Measurements from ENCODE around the gene PCDHGA10. TPM values are rescaled to one million over a fixed set of nuclear protein-coding genes. Genes with fewer than 3 reads are reported as not detected.
A peak's percentile ranks its signal among the peaks of the same experiment; 100 is the strongest.
"Not testable (repeated sequence)": the region's sequence is repeated elsewhere in the genome, so short reads cannot be mapped to it uniquely, and the experiment has no call there.

The PCDHGA10 gene
- total RNA-seq, result not detected

DNA sequence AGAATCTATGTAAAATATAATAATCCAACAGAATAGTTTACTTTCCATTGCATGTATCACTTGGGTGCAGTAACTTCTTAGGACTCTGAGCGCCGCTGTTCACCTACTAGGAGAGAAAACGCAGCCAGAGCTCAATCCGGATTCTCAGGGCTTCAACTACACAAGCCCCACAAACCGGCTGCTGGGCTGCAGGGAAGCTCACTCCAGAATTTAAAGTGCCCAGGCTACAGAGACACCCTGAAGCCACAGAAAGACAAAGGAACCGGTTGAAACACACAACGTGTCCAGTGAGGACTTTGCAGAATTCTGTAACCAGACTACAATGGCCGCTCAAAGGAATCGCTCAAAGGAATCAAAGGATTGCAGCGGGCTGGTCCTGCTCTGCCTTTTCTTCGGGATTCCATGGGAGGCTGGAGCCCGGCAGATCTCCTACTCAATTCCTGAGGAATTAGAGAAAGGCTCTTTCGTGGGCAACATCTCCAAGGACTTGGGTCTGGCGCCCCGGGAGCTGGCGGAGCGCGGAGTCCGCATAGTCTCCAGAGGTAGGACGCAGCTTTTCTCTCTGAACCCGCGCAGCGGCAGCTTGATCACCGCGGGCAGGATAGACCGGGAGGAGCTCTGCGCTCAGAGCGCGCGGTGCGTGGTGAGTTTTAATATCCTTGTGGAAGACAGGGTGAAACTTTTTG, at the start of gene PCDHGA10:
PCDHGA10 (plus strand) TSS at position 134 of the 686 bp plus-strand sequence; CDS start at position 323, 189 bp downstream.
- peaks cover 5% of the 10 kb centered on the region for H3K9me3 Mint-ChIP-seq (ENCODE audit: low read depth)
- DNase-seq, result peak; percentile 69
- H3K27ac Mint-ChIP-seq, result no peak within 1 kb of the TSS

GRCh38 chr5:141363952-141364660, 48.7 kb upstream of the PCDHGA10 start, which contains the start of gene PCDHGA5:
Gene PCDHGA5, plus strand, starts transcription at chr5:141364162. Its CDS starts 169 bp downstream, at chr5:141364331.
- Mint-ChIP-seq H3K27me3 (peaks cover 74% of the 10 kb centered on the region), H3K4me1 (peaks cover 2% of the 10 kb centered on the region), H3K27ac (peak within 1 kb of the TSS; percentile 10), H3K36me3 (peaks cover 15% of the 10 kb centered on the region), H3K4me3 (no peak within 1 kb of the TSS), H3K9me3 (ENCODE audit: low read depth) (peaks cover 15% of the 10 kb centered on the region)
- CTCF ChIA-PET, result interaction anchor here (0.8 to 1.6 kb wide), 4 partner anchors 14 to 57 kb away, joined by 3 to 4 read pairs (median 3); partner anchors contain the start of genes PCDHGA10, PCDHGA11, PCDHGB1 and PCDHGB6
- ATAC-seq (no peak), DNase-seq (no peak)

More for the DNA sequence above, at the start of gene PCDHGA10:
- CTCF ChIA-PET, result interaction anchor here (0.6 to 2.4 kb wide), 23 partner anchors 9 to 151 kb away, joined by 3 to 10 read pairs (median 4); partner anchors contain the start of genes PCDHGA11, PCDHGA12, PCDHGA5 and PCDHGA9
- peaks cover 74% of the 10 kb centered on the region for H3K27me3 Mint-ChIP-seq
- H3K4me3 Mint-ChIP-seq, result peak within 1 kb of the TSS; percentile 60
- H3K4me1 Mint-ChIP-seq, result peaks cover 15% of the 10 kb centered on the region
- peak; percentile 72 for ATAC-seq
- H3K36me3 Mint-ChIP-seq, result peaks cover 13% of the 10 kb centered on the region

DNA sequence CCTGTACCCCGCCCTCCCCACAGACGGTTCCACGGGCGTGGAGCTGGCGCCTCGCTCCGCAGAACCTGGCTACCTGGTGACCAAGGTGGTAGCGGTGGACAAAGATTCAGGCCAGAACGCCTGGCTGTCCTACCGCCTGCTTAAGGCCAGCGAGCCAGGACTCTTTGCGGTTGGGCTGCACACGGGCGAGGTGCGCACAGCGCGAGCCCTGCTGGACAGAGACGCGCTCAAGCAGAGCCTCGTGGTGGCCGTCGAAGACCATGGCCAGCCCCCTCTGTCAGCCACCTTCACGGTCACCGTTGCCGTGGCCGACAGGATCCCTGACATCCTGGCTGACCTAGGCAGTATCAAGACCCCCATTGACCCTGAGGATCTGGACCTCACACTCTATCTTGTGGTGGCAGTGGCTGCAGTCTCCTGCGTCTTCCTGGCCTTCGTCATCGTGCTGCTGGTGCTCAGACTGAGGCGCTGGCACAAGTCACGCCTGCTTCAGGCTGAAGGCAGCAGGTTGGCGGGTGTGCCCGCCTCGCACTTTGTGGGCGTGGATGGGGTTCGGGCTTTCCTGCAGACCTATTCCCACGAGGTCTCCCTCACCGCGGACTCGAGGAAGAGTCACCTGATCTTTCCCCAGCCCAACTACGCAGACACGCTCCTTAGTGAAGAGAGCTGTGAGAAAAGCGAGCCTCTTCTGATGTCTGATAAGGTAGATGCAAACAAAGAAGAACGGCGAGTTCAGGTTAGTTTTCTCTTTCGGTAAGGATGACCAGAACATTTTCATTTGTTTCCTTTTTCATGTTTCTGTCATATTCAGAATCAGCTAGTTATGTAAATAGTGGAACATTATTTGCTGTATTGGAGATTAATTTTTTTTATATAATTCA, 46.5 kb upstream of the PCDHGA10 start:
- peaks cover 77% of the 10 kb centered on the region for H3K27me3 Mint-ChIP-seq
- peaks cover 13% of the 10 kb centered on the region for H3K9me3 Mint-ChIP-seq (ENCODE audit: low read depth)
- H3K4me1 Mint-ChIP-seq, result peaks cover 2% of the 10 kb centered on the region
- DNase-seq, result no peak
- H3K36me3 Mint-ChIP-seq, result peaks cover 5% of the 10 kb centered on the region
- CTCF ChIA-PET, result interaction anchor here (0.7 kb wide), 1 partner anchor 189 kb away, joined by 3 read pairs; the partner anchor contains the start of gene PCDHB8
- H3K27ac Mint-ChIP-seq, result no peak overlapping the region
- H3K4me3 Mint-ChIP-seq, result no peak overlapping the region
- ATAC-seq, result no peak

DNA sequence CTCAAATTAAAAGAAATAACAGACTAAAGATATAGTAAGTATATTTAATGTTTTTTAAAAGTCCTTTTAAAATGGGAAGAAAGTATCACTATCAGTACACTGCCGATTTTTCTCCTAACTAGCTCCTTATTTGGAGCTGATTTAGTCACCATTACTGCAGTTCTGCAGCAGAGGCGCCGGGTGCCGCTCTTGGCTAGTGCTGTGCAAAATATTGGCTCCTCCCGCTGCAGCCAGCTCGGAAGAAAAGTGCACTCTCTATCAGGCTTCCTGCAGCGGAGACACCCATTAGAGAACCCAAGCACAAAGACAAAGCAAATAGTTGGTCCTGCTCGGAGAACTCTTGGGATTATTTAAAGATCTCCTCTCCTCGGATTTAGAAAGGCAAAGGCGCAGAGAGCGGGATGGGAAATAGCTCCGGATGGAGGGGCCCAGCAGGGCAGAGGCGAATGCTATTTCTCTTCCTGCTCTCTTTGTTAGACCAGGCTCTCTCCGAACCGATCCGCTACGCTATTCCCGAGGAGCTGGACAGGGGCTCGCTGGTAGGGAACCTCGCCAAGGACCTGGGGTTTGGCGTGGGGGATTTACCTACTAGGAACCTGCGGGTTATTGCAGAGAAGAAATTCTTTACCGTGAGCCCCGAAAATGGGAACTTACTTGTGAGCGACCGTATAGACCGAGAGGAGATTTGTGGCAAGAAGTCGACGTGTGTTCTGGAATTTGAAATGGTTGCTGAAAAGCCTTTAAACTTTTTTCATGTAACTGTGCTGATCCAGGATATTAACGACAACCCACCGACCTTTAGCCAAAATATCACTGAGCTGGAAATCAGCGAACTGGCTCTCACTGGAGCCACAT, 42.6 kb upstream of the PCDHGA10 start, which contains the start of gene PCDHGB3:
PCDHGB3 (plus strand) TSS at position 249 of the 855 bp plus-strand sequence; CDS start at position 402, 153 bp downstream.
- Mint-ChIP-seq H3K4me3 (peak within 1 kb of the TSS; percentile 40), H3K9me3 (ENCODE audit: low read depth) (peaks cover 17% of the 10 kb centered on the region), H3K27ac (no peak within 1 kb of the TSS), H3K36me3 (no peaks in the 10 kb centered on the region), H3K27me3 (peaks cover 71% of the 10 kb centered on the region), H3K4me1 (peaks cover 2% of the 10 kb centered on the region)
- no peak for ATAC-seq
- no peak for DNase-seq
- CTCF ChIA-PET, result interaction anchor here (0.7 to 2.0 kb wide), 13 partner anchors 9 to 284 kb away, joined by 3 to 13 read pairs (median 4); partner anchors contain the start of genes PCDHGA10, PCDHGA12, PCDHGA4 and PCDHGA9

GRCh38 chr5:141371572-141372475, 41.0 kb upstream of the PCDHGA10 start:
- H3K4me1 Mint-ChIP-seq, result peaks cover 2% of the 10 kb centered on the region
- peaks cover 64% of the 10 kb centered on the region for H3K27me3 Mint-ChIP-seq
- no peak overlapping the region for H3K27ac Mint-ChIP-seq
- H3K36me3 Mint-ChIP-seq, result no peaks in the 10 kb centered on the region
- DNase-seq (no peak), ATAC-seq (no peak)
- CTCF ChIA-PET, result interaction anchor here (1.0 to 1.8 kb wide), 3 partner anchors 9 to 50 kb away, joined by 3 to 5 read pairs (median 4); partner anchors contain the start of gene PCDHGA11
- no peak overlapping the region for H3K4me3 Mint-ChIP-seq
- H3K9me3 Mint-ChIP-seq (ENCODE audit: low read depth), result peaks cover 20% of the 10 kb centered on the region

- Mint-ChIP-seq H3K9me3 (ENCODE audit: low read depth) (peaks cover 24% of the 10 kb centered on the region), H3K27ac (no peak within 1 kb of the TSS), H3K4me3 (no peak within 1 kb of the TSS), H3K36me3 (no peaks in the 10 kb centered on the region), H3K27me3 (peaks cover 53% of the 10 kb centered on the region), H3K4me1 (peaks cover 2% of the 10 kb centered on the region)
- ATAC-seq, result no peak
- CTCF ChIA-PET, result interaction anchor here (1.7 kb wide), 1 partner anchor 56 kb away, joined by 4 read pairs; the partner anchor contains the start of gene PCDHGA12
- no peak for DNase-seq
Observed at GRCh38 chr5:141373673-141374317, 39.0 kb upstream of the PCDHGA10 start, which contains the start of gene PCDHGA6. Gene PCDHGA6, plus strand, starts transcription at chr5:141373891. Its CDS starts 193 bp downstream, at chr5:141374084.

DNA sequence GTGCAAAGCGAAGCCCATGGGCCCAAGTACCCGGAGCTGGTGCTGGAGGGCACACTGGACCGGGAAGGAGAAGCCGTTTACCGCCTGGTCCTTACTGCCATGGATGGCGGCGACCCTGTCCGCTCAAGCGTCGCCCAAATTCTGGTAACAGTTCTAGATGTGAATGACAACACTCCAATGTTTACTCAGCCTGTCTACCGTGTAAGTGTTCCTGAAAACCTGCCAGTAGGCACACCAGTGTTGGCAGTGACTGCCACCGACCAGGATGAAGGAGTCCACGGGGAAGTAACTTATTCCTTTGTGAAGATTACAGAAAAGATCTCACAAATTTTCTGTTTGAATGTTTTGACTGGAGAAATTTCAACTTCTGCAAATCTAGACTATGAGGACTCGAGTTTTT, 38.2 kb upstream of the PCDHGA10 start:
- DNase-seq (no peak), ATAC-seq (no peak)
- Mint-ChIP-seq H3K27me3 (peaks cover 54% of the 10 kb centered on the region), H3K4me1 (peaks cover 2% of the 10 kb centered on the region), H3K4me3 (no peak overlapping the region), H3K27ac (no peak overlapping the region), H3K36me3 (no peaks in the 10 kb centered on the region), H3K9me3 (ENCODE audit: low read depth) (peaks cover 25% of the 10 kb centered on the region)
- CTCF ChIA-PET, result interaction anchor here (1.7 kb wide), 1 partner anchor 55 kb away, joined by 4 read pairs; the partner anchor contains the start of gene PCDHGA12

DNA sequence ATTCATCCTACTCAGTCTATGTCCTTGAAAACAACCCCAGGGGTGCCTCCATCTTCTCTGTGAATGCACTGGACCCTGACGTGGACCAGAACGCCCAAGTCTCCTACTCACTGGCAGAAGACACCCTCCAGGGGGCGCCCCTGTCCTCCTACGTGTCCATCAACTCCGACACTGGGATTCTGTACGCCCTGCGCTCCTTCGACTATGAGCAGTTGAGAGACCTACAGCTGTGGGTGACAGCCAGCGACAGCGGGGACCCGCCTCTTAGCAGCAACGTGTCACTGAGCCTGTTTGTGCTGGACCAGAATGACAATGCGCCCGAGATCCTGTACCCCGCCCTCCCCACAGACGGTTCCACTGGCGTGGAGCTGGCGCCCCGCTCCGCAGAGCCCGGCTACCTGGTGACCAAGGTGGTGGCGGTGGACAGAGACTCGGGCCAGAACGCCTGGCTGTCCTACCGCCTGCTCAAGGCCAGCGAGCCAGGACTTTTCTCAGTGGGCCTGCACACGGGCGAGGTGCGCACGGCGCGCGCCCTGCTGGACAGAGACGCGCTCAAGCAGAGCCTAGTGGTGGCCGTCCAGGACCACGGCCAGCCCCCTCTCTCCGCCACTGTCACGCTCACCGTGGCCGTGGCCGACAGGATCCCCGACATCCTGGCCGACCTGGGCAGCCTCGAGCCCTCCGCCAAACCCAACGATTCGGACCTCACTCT, 37.2 kb upstream of the PCDHGA10 start:
- DNase-seq, ATAC-seq: not testable (repeated sequence)
- peaks cover 49% of the 10 kb centered on the region for H3K27me3 Mint-ChIP-seq

DNA sequence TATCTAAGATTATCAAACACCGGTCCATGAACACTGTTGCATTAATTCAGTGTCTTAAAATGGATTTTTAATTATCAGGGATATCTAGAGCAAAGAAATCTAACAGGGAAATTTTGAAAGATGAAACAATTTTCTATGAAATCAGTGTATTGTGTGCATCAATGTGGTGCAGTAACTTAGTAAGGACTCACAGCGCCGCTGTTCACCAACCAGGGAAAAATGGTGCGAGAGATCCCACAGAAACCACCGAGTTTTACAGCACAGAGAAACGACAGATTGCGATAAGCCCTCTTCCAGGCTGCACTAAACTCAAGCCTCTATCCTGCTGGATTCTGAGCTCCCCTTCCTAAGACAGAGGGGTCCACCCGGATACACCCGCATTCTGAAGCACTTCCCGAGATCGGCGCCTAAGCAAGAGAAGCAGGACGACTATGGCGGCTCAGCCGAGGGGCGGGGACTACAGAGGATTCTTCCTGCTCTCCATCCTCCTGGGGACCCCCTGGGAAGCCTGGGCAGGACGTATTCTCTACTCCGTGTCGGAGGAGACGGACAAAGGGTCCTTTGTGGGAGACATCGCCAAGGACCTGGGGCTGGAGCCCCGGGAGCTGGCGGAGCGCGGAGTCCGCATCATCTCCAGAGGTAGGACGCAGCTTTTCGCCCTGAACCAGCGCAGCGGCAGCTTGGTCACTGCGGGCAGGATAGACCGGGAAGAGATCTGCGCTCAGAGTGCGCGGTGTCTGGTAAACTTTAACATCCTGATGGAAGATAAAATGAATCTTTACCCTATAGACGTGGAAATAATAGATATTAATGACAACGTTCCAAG, 30.1 kb upstream of the PCDHGA10 start, which contains the start of gene PCDHGA7:
PCDHGA7 (plus strand) TSS at position 274 of the 826 bp plus-strand sequence; CDS start at position 432, 158 bp downstream.
- no peaks in the 10 kb centered on the region for H3K4me1 Mint-ChIP-seq
- peaks cover 7% of the 10 kb centered on the region for H3K9me3 Mint-ChIP-seq (ENCODE audit: low read depth)
- H3K4me3 Mint-ChIP-seq, result no peak within 1 kb of the TSS
- ATAC-seq (no peak), DNase-seq (no peak)
- CTCF ChIA-PET, result interaction anchor here (0.9 kb wide), 1 partner anchor 13 kb away, joined by 3 read pairs; no protein-coding TSS in a partner anchor
- peaks cover 57% of the 10 kb centered on the region for H3K27me3 Mint-ChIP-seq
- H3K36me3 Mint-ChIP-seq, result peaks cover 2% of the 10 kb centered on the region
- H3K27ac Mint-ChIP-seq, result peak within 1 kb of the TSS; percentile 28

More for the DNA sequence above, 37.2 kb upstream of the PCDHGA10 start:
- CTCF ChIA-PET, H3K36me3 Mint-ChIP-seq, H3K4me1 Mint-ChIP-seq, H3K4me3 Mint-ChIP-seq, H3K27ac Mint-ChIP-seq: not testable (repeated sequence)
- H3K9me3 Mint-ChIP-seq (ENCODE audit: low read depth), result peaks cover 25% of the 10 kb centered on the region

All from activated CD8-positive, alpha-beta memory T cell treated with anti-CD3 and anti-CD28 coated beads, Interleukin-2, amount 10 ng/mL, durations not matched to agents 7 days and 5 days (primary cell).